ENCODE results near the gene CCDC73. TPM values are rescaled to one million over a fixed set of nuclear protein-coding genes. Genes with fewer than 3 reads are reported as not detected.

The CCDC73 gene
- total RNA-seq, 1 experiment from 2014 or later: 0.04 TPM

GRCh38 chr11:32819187-32819586 is 24.7 kb upstream of the CCDC73 start:
- TF ChIP-seq, protein P1, sequence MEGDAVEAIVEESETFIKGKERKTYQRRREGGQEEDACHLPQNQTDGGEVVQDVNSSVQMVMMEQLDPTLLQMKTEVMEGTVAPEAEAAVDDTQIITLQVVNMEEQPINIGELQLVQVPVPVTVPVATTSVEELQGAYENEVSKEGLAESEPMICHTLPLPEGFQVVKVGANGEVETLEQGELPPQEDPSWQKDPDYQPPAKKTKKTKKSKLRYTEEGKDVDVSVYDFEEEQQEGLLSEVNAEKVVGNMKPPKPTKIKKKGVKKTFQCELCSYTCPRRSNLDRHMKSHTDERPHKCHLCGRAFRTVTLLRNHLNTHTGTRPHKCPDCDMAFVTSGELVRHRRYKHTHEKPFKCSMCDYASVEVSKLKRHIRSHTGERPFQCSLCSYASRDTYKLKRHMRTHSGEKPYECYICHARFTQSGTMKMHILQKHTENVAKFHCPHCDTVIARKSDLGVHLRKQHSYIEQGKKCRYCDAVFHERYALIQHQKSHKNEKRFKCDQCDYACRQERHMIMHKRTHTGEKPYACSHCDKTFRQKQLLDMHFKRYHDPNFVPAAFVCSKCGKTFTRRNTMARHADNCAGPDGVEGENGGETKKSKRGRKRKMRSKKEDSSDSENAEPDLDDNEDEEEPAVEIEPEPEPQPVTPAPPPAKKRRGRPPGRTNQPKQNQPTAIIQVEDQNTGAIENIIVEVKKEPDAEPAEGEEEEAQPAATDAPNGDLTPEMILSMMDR (conservative IDR thresholded peaks at IDR 0.05): no peak
- Histone ChIP-seq H2BK15ac (ENCODE audit: low read depth, low read length) (no peak overlapping the region), H2AK5ac (ENCODE audit: insufficient read length, low read length) (no peak overlapping the region), H2BK120ac (ENCODE audit: low read depth, low read length, poor library complexity, severe bottlenecking) (no peak overlapping the region), H3K27ac (ENCODE audit: insufficient read length, low read depth, low read length) (no peak overlapping the region), H2AFZ (ENCODE audit: low read length) (no peak overlapping the region), H3K4ac (ENCODE audit: low read depth, low read length) (no peak overlapping the region), H3K14ac (ENCODE audit: insufficient read depth, low read length) (no peak overlapping the region), H3K18ac (ENCODE audit: insufficient read length, low read depth, low read length) (no peak overlapping the region), H3K23me2 (ENCODE audit: insufficient read length, low read depth, low read length, poor library complexity, severe bottlenecking) (no peaks in the 10 kb centered on the region), H3K79me1 (ENCODE audit: insufficient read depth, low read depth, low read length, poor library complexity, severe bottlenecking) (no peaks in the 10 kb centered on the region), H2BK5ac (ENCODE audit: insufficient read length, low read length) (no peak overlapping the region), H3K4me2 (ENCODE audit: insufficient read depth, insufficient read length, low read length) (no peak overlapping the region), H4K91ac (ENCODE audit: insufficient read length, low read depth, low read length) (no peak overlapping the region), H4K20me1 (ENCODE audit: control insufficient read depth, insufficient read depth, insufficient read length) (no peaks in the 10 kb centered on the region), H3K9ac (ENCODE audit: extremely low read depth, insufficient read length, low read length) (no peak overlapping the region), H3K27me3 (ENCODE audit: insufficient read depth, low read length) (no peaks in the 10 kb centered on the region), H3K23ac (ENCODE audit: insufficient read length, low read depth, low read length) (no peak overlapping the region), H3K4me1 (ENCODE audit: insufficient read depth, low read length) (no peaks in the 10 kb centered on the region), H3K56ac (ENCODE audit: insufficient read length, low read depth, low read length) (no peak overlapping the region), H3K79me2 (ENCODE audit: insufficient read depth, low read length) (no peaks in the 10 kb centered on the region), H4K8ac (replicated peaks; ENCODE audit: insufficient read length, low read depth, low read length) (no peak overlapping the region), H2BK12ac (ENCODE audit: insufficient read length, low read depth, low read length) (no peak overlapping the region), H3K9me3 (ENCODE audit: control insufficient read depth, low read depth, low read length) (no peaks in the 10 kb centered on the region), H4K5ac (ENCODE audit: insufficient read length, low read depth, low read length) (no peak overlapping the region), H3T11ph (ENCODE audit: low read length) (no peak overlapping the region), H2BK20ac (ENCODE audit: low read depth, low read length, poor library complexity, severe bottlenecking) (no peak overlapping the region)
- H3K36me3 Mint-ChIP-seq (ENCODE audit: insufficient read depth in 1 of 3, low read depth in 3 of 3): no peaks in the 10 kb centered on the region
- H3K9me3 Mint-ChIP-seq: no peaks in the 10 kb centered on the region
- H3K27me3 Mint-ChIP-seq (ENCODE audit: low read depth): no peaks in the 10 kb centered on the region; the same call in 1 of the 2 replicates
- H3K4me1 Mint-ChIP-seq: no peaks in the 10 kb centered on the region
- H3K4me3 Mint-ChIP-seq: no peak overlapping the region
- no peak for DNase-seq
- no peak overlapping the region for H3K27ac Mint-ChIP-seq
- no CpG with 5 or more reads among the region's 2 CpGs for WGBS (ENCODE audit: extremely low coverage, insufficient read length, low lambda C conversion rate)
